ENCODE data around the gene MAD2L2.

- TF ChIP-seq CTCF (IDR thresholded peaks at IDR 0.05) (no peak), POLR2A (IDR thresholded peaks at IDR 0.05) (no peak)
Observed at GRCh38 chr1:11722538-11722937, 41.6 kb upstream of the MAD2L2 start.

Data from right lobe of liver (tissue), 4 donors.